Activated B cell treated with CpG ODN at 0.5 μM for 24 hours (primary cell): ENCODE measurements around the gene HDGFL2. TPM values are rescaled to one million over a fixed set of nuclear protein-coding genes. Genes with fewer than 3 reads are reported as not detected.

Experiments
- ATAC-seq: fragments of 200-7000 bp; cut with Tn5 transposase; one replicate; pipeline ENCODE4 v1.10.0; 2021; ENCODE audit warnings: low read depth, mild to moderate bottlenecking, moderate library complexity
- CTCF ChIA-PET: fragments of 350-600 bp; sonication (Branson Sonifier 250); formaldehyde crosslinking; loops from one replicate; lab custom pipeline; 2021; ENCODE audit warnings: antibody characterized with exemption; lab: Charles Lee
- POLR2A ChIA-PET: fragments of 350-600 bp; sonication (Branson Sonifier 250); formaldehyde crosslinking; loops from one replicate; lab custom pipeline; 2021; ENCODE audit warnings: antibody characterized with exemption; lab: Charles Lee
- DNase-seq: peaks from one replicate; pipeline ENCODE4 v3.0.0; 2022
- H3K27ac Mint-ChIP-seq: one replicate; pipeline ENCODE4 v1.8.0; 2020; ENCODE audit warnings: mixed read lengths
- H3K27me3 Mint-ChIP-seq: one replicate; pipeline ENCODE4 v1.8.0; 2021; ENCODE audit warnings: mixed read lengths
- H3K36me3 Mint-ChIP-seq: one replicate; pipeline ENCODE4 v1.8.0; 2021; ENCODE audit warnings: low read depth, mixed read lengths
- H3K4me1 Mint-ChIP-seq: one replicate; pipeline ENCODE4 v1.8.0; 2021; ENCODE audit warnings: mixed read lengths
- H3K4me3 Mint-ChIP-seq: one replicate; pipeline ENCODE4 v1.8.0; 2020; ENCODE audit warnings: mild to moderate bottlenecking, mixed read lengths
- H3K9me3 Mint-ChIP-seq: one replicate; pipeline ENCODE4 v1.8.0; 2020; ENCODE audit warnings: mixed read lengths
- intact Hi-C: fragments of 100-400 bp; cut with micrococcal nuclease; formaldehyde crosslinking; loops from one replicate; pipeline ENCODE4 v1.15.1; 2024
- total RNA-seq: library from RNA; stranded (reverse); gene quantifications from 2 replicates; pipeline ENCODE4 v1.2.3, GENCODE V29; 2022
- TF ChIP-seq, protein P1 (sequence below): fragments of 200-600 bp; IDR thresholded peaks from one replicate; pipeline ENCODE4 v1.8.0; 2022; ENCODE audit warnings: antibody characterized with exemption, mild to moderate bottlenecking

The HDGFL2 gene
- total RNA-seq, 1 donor from 2014 or later: 44.9 TPM

- H3K4me3 Mint-ChIP-seq: no peak overlapping the region
- ATAC-seq: no peak
- H3K9me3 Mint-ChIP-seq: no peaks in the 10 kb centered on the region
- no peaks in the 10 kb centered on the region for H3K27me3 Mint-ChIP-seq
- ChIA-PET POLR2A (no interaction called here), CTCF (no interaction called here)
- peaks cover under 1% of the 10 kb centered on the region for H3K4me1 Mint-ChIP-seq
- no peak for DNase-seq
- H3K36me3 Mint-ChIP-seq: peaks cover 72% of the 10 kb centered on the region
- TF ChIP-seq, protein P1, sequence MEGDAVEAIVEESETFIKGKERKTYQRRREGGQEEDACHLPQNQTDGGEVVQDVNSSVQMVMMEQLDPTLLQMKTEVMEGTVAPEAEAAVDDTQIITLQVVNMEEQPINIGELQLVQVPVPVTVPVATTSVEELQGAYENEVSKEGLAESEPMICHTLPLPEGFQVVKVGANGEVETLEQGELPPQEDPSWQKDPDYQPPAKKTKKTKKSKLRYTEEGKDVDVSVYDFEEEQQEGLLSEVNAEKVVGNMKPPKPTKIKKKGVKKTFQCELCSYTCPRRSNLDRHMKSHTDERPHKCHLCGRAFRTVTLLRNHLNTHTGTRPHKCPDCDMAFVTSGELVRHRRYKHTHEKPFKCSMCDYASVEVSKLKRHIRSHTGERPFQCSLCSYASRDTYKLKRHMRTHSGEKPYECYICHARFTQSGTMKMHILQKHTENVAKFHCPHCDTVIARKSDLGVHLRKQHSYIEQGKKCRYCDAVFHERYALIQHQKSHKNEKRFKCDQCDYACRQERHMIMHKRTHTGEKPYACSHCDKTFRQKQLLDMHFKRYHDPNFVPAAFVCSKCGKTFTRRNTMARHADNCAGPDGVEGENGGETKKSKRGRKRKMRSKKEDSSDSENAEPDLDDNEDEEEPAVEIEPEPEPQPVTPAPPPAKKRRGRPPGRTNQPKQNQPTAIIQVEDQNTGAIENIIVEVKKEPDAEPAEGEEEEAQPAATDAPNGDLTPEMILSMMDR: no peak
- intact Hi-C loops: no loop called here
- H3K27ac Mint-ChIP-seq: no peak overlapping the region
Measured at GRCh38 chr19:4448147-4448985, 23.7 kb upstream of the HDGFL2 start.

- ATAC-seq: no peak
- ChIA-PET CTCF (no interaction called here), POLR2A (no interaction called here)
- Mint-ChIP-seq H3K27me3 (no peaks in the 10 kb centered on the region), H3K9me3 (no peaks in the 10 kb centered on the region), H3K27ac (no peak overlapping the region), H3K36me3 (peaks cover 74% of the 10 kb centered on the region), H3K4me3 (no peak overlapping the region), H3K4me1 (no peaks in the 10 kb centered on the region)
- TF ChIP-seq, protein P1: no peak
- intact Hi-C loops: no loop called here
- DNase-seq: no peak
Measured at GRCh38 chr19:4449022-4449638, 23.0 kb upstream of the HDGFL2 start.

- no peak for DNase-seq
- Mint-ChIP-seq H3K36me3 (peaks cover 75% of the 10 kb centered on the region), H3K27ac (no peak overlapping the region), H3K4me3 (no peak overlapping the region), H3K9me3 (no peaks in the 10 kb centered on the region), H3K27me3 (no peaks in the 10 kb centered on the region), H3K4me1 (no peaks in the 10 kb centered on the region)
- TF ChIP-seq, protein P1: no peak
- intact Hi-C loops: loop anchor here (10.0 kb wide), 1 partner anchor 945 kb away; the partner anchor contains the start of genes DOHH and FZR1
- ChIA-PET POLR2A (no interaction called here), CTCF (no interaction called here)
- ATAC-seq: no peak
Measured at GRCh38 chr19:4449639-4450028, 22.5 kb upstream of the HDGFL2 start.

- TF ChIP-seq, protein P1: no peak
- POLR2A ChIA-PET: interaction anchor here (0.6 kb wide), 1 partner anchor 100 kb away, joined by 5 read pairs; no protein-coding TSS in a partner anchor
- no peaks in the 10 kb centered on the region for H3K27me3 Mint-ChIP-seq
- H3K4me1 Mint-ChIP-seq: peaks cover 16% of the 10 kb centered on the region
- intact Hi-C loops: loop anchor here (10.0 kb wide), 1 partner anchor 948 kb away; the partner anchor contains the start of genes DOHH and FZR1
- DNase-seq (no peak), ATAC-seq (no peak)
- no peaks in the 10 kb centered on the region for H3K9me3 Mint-ChIP-seq
- peaks cover 64% of the 10 kb centered on the region for H3K36me3 Mint-ChIP-seq
- CTCF ChIA-PET: no interaction called here
- H3K4me3 Mint-ChIP-seq: no peak overlapping the region
- H3K27ac Mint-ChIP-seq: no peak overlapping the region
Measured at GRCh38 chr19:4452230-4452990, 19.7 kb upstream of the HDGFL2 start.
